ENCODE data around the gene MUSTN1.

Gene MUSTN1

GRCh38 chr3:52845691-52846431, 11.0 kb upstream of the MUSTN1 start:
- TF ChIP-seq POLR2A (IDR thresholded peaks at IDR 0.05; ENCODE audit: low read depth, low read length) = no peak
- DNase-seq (ENCODE audit: insufficient read length, low spot score) (no peak), FAIRE-seq (no peak)

- DNase-seq (ENCODE audit: insufficient read length, low spot score) (no peak), FAIRE-seq (no peak)
- no peak for TF ChIP-seq POLR2A (IDR thresholded peaks at IDR 0.05; ENCODE audit: low read depth, low read length)
Measured at GRCh38 chr3:52845157-52845556, 10.3 kb upstream of the MUSTN1 start.

- DNase-seq (ENCODE audit: insufficient read length, low spot score) = no peak
- no peak for TF ChIP-seq POLR2A (IDR thresholded peaks at IDR 0.05; ENCODE audit: low read depth, low read length)
- FAIRE-seq = no peak
Measured at GRCh38 chr3:52844290-52844975, 9.6 kb upstream of the MUSTN1 start.

GRCh38 chr3:52843881-52844280, 9.1 kb upstream of the MUSTN1 start:
- TF ChIP-seq POLR2A (IDR thresholded peaks at IDR 0.05; ENCODE audit: low read depth, low read length) = no peak
- FAIRE-seq = no peak
- no peak for DNase-seq (ENCODE audit: insufficient read length, low spot score)

- FAIRE-seq (no peak), DNase-seq (ENCODE audit: insufficient read length, low spot score) (no peak)
- TF ChIP-seq POLR2A (IDR thresholded peaks at IDR 0.05; ENCODE audit: low read depth, low read length) = no peak
Measured at GRCh38 chr3:52843108-52843865, 8.5 kb upstream of the MUSTN1 start.

GRCh38 chr3:52842424-52842823, 7.6 kb upstream of the MUSTN1 start:
- FAIRE-seq = no peak
- DNase-seq (ENCODE audit: insufficient read length, low spot score) = no peak
- no peak for TF ChIP-seq POLR2A (IDR thresholded peaks at IDR 0.05; ENCODE audit: low read depth, low read length)

GRCh38 chr3:52841981-52842340, 7.1 kb upstream of the MUSTN1 start:
- TF ChIP-seq POLR2A (IDR thresholded peaks at IDR 0.05; ENCODE audit: low read depth, low read length) = no peak
- FAIRE-seq = no peak
- DNase-seq (ENCODE audit: insufficient read length, low spot score) = no peak

- TF ChIP-seq POLR2A (IDR thresholded peaks at IDR 0.05; ENCODE audit: low read depth, low read length) = no peak
- DNase-seq (ENCODE audit: insufficient read length, low spot score) (no peak), FAIRE-seq (no peak)
Measured at GRCh38 chr3:52841211-52841980, 6.6 kb upstream of the MUSTN1 start.

GRCh38 chr3:52839892-52840545, 5.2 kb upstream of the MUSTN1 start:
- TF ChIP-seq POLR2A (IDR thresholded peaks at IDR 0.05; ENCODE audit: low read depth, low read length) = no peak
- FAIRE-seq (no peak), DNase-seq (ENCODE audit: insufficient read length, low spot score) (no peak)

- DNase-seq (ENCODE audit: insufficient read length, low spot score) (no peak), FAIRE-seq (no peak)
- no peak for TF ChIP-seq POLR2A (IDR thresholded peaks at IDR 0.05; ENCODE audit: low read depth, low read length)
Measured at GRCh38 chr3:52839268-52839575, 4.4 kb upstream of the MUSTN1 start.

- no peak for FAIRE-seq
Measured at GRCh38 chr3:52838561-52839267, 3.9 kb upstream of the MUSTN1 start.

GRCh38 chr3:52836986-52837385, 2.2 kb upstream of the MUSTN1 start:
- TF ChIP-seq POLR2A (IDR thresholded peaks at IDR 0.05; ENCODE audit: low read depth, low read length) = no peak
- DNase-seq (ENCODE audit: insufficient read length, low spot score) = no peak
- no peak for FAIRE-seq

More at GRCh38 chr3:52838561-52839267, 3.9 kb upstream of the MUSTN1 start:
- no peak for DNase-seq (ENCODE audit: insufficient read length, low spot score)
- no peak for TF ChIP-seq POLR2A (IDR thresholded peaks at IDR 0.05; ENCODE audit: low read depth, low read length)

GRCh38 chr3:52836471-52836845, 1.6 kb upstream of the MUSTN1 start:
- no peak for DNase-seq (ENCODE audit: insufficient read length, low spot score)
- FAIRE-seq = no peak
- TF ChIP-seq POLR2A (IDR thresholded peaks at IDR 0.05; ENCODE audit: low read depth, low read length) = no peak
